Tibial nerve (tissue), 4 donors: ENCODE measurements around the gene ERC2.

Source experiments
- CTCF ChIP-seq, 5 experiments: fragments of 200-600 bp in 3 of 5; fragments of 450-650 bp in 2 of 5; sonication (generic) in 3 of 5; IDR thresholded peaks; one replicate each; pipeline ENCODE4 v1.5.1; 2016 to 2019; ENCODE audit warnings: antibody characterized with exemption in 5 of 5, mild to moderate bottlenecking in 3 of 5, moderate library complexity in 2 of 5
- EP300 ChIP-seq, 2 donors: sonication (generic); formaldehyde crosslinking; IDR thresholded peaks; one replicate each; pipeline ENCODE4 v1.6.1; 2017; ENCODE audit warnings: antibody characterized with exemption in 2 of 2, mild to moderate bottlenecking in 1 of 2
- POLR2A ChIP-seq, 2 donors: fragments of 450-650 bp; IDR thresholded peaks; one replicate each; pipeline ENCODE4 v1.6.1; 2017; ENCODE audit warnings: antibody characterized with exemption in 2 of 2, mild to moderate bottlenecking in 2 of 2, moderate library complexity in 2 of 2

- TF ChIP-seq CTCF (IDR thresholded peaks at IDR 0.05) (no peak), POLR2A (IDR thresholded peaks at IDR 0.05) (no peak), EP300 (IDR thresholded peaks at IDR 0.05) (no peak)
Measured at GRCh38 chr3:56055546-56055945, 412.7 kb downstream of the ERC2 start.
